Ovary (tissue), 9 donors: Measurements from ENCODE around the gene SYNJ1. TPM values are rescaled to one million over a fixed set of nuclear protein-coding genes. Genes with fewer than 3 reads are reported as not detected.

ENCODE experiments used
- DNase-seq, 5 donors: peaks; one replicate each; pipeline ENCODE4 v3.0.0-alpha.2; 2019 to 2020
- H3K27ac ChIP-seq, 2 donors: fragments of 200-600 bp; one replicate each; pipeline versions ENCODE4 v1.5.1 to v1.8.0; 2019 to 2022
- H3K27me3 ChIP-seq: fragments of 200-600 bp; one replicate; pipeline ENCODE4 v1.8.0; 2022
- H3K36me3 ChIP-seq: fragments of 200-600 bp; sonication (generic); one replicate; pipeline ENCODE4 v1.5.1; 2019
- H3K4me1 ChIP-seq: one replicate; pipeline ENCODE4 v1.8.1; 2013; ENCODE audit warnings: mild to moderate bottlenecking, moderate library complexity; ENCODE audit not compliant: insufficient read depth
- H3K4me3 ChIP-seq: fragments of 200-600 bp; sonication (generic); one replicate; pipeline ENCODE4 v1.5.1; 2017
- H3K9me3 ChIP-seq, 2 donors: fragments of 200-600 bp in 1 of 2; sonication (generic) in 1 of 2; one replicate each; pipeline versions ENCODE4 v1.5.1 to v1.8.1; 2013 to 2019; ENCODE audit warnings: mild to moderate bottlenecking in 1 of 2, moderate library complexity in 1 of 2
- EP300 ChIP-seq: sonication (generic); formaldehyde crosslinking; IDR thresholded peaks from one replicate; pipeline ENCODE4 v1.6.1; 2017; ENCODE audit warnings: antibody characterized with exemption
- POLR2A ChIP-seq: fragments of 450-650 bp; IDR thresholded peaks from one replicate; pipeline ENCODE4 v1.6.1; 2017; ENCODE audit warnings: antibody characterized with exemption, mild to moderate bottlenecking, moderate library complexity
- WGBS, 3 donors: extraction: QIAGEN DNeasy Blood & Tissue Kit in 1 of 3; methylation state at CpG; one replicate each; pipeline versions ENCODE4 v1.1.5 to v1.1.7; 2013 to 2017; 5-methylcytosine and 5-hydroxymethylcytosine counted together
- intact Hi-C, 4 donors: fragments of 100-400 bp; cut with DNase I; formaldehyde crosslinking; loops; one replicate each; pipeline versions ENCODE4 v1.11.0 to v1.15.1; 2022 to 2023
- polyA plus RNA-seq, 2 donors: library from polyadenylated mRNA; stranded (reverse); fragments of 200-250 nt in 1 of 2; fragments of 350-450 nt in 1 of 2; fragmentation: Illumina TruSeq in 1 of 2; extraction: RNeasy Lipid Tissue Mini Kit (QIAGEN cat#74804) in 1 of 2; gene quantifications; one replicate each; pipeline ENCODE4 v1.2.3, GENCODE V29; 2013 to 2014
- total RNA-seq, 7 donors: library from RNA; depleted of rRNA in 2 of 7; stranded (reverse); fragments of >200 nt in 2 of 7; fragmentation: NEBNext Ultra II Directional in 3 of 7; extraction: Animal tissue kit (Norgen Biotek cat#: 25700) in 3 of 7; gene quantifications; one replicate each; pipeline versions ENCODE4 v1.1.0 to v1.2.4, GENCODE V29; 2016 to 2023
- TF ChIP-seq, protein P1 (sequence below), 3 donors: fragments of 450-650 bp in 2 of 3; fragments of 200-600 bp in 1 of 3; IDR thresholded peaks; one replicate each; pipeline versions ENCODE4 v1.5.1 to v1.8.0; 2016 to 2022; ENCODE audit warnings: antibody characterized with exemption in 3 of 3, mild to moderate bottlenecking in 1 of 3
- donor health status: DM: no; HTN: no; CAD: no; lungs with moderate emphysema.
- donor health status: DM: no; HTN: no; CAD: no.
- donor health status: Bipolar disorder and iron deficiency.
- donor health status: DM: yes; HTN: yes; CAD: no.
- donor health status: DM: no; HTN: no; CAD: no.
- donor health status: DM: yes; HTN: yes; CAD: no.

SYNJ1 gene
- total and polyA plus RNA-seq, 9 donors: 4.8 to 15.6 (median 9.9) TPM

DNA sequence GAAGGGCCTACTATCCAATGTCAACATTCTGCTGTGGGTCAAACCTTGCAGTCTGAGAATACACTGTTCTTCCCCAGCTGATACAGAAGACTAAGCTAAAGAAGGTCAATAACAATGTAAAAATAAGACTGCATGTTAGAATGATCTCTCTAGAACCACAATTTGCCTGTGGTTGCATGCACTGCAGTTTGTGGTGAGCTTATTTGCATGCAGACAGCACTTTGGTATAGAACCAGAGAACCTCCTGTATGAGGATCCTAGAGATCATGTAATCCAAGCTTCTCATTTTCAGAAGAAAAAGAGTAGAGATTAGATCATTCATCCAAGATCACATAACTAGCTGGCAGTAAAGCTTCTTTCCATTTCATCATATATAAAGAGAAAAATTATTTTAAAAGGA, 15.8 kb downstream of the SYNJ1 start:
- Histone ChIP-seq H3K36me3 (no peaks in the 10 kb centered on the region), H3K4me3 (no peak overlapping the region), H3K9me3 (no peaks in the 10 kb centered on the region), H3K4me1 (no peaks in the 10 kb centered on the region), H3K27ac (no peak overlapping the region), H3K27me3 (no peaks in the 10 kb centered on the region)
- DNase-seq: no peak
- intact Hi-C loops: no loop called here
- TF ChIP-seq, protein P1, sequence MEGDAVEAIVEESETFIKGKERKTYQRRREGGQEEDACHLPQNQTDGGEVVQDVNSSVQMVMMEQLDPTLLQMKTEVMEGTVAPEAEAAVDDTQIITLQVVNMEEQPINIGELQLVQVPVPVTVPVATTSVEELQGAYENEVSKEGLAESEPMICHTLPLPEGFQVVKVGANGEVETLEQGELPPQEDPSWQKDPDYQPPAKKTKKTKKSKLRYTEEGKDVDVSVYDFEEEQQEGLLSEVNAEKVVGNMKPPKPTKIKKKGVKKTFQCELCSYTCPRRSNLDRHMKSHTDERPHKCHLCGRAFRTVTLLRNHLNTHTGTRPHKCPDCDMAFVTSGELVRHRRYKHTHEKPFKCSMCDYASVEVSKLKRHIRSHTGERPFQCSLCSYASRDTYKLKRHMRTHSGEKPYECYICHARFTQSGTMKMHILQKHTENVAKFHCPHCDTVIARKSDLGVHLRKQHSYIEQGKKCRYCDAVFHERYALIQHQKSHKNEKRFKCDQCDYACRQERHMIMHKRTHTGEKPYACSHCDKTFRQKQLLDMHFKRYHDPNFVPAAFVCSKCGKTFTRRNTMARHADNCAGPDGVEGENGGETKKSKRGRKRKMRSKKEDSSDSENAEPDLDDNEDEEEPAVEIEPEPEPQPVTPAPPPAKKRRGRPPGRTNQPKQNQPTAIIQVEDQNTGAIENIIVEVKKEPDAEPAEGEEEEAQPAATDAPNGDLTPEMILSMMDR (IDR thresholded peaks at IDR 0.05): no peak
- TF ChIP-seq POLR2A (no peak), EP300 (no peak)

DNA sequence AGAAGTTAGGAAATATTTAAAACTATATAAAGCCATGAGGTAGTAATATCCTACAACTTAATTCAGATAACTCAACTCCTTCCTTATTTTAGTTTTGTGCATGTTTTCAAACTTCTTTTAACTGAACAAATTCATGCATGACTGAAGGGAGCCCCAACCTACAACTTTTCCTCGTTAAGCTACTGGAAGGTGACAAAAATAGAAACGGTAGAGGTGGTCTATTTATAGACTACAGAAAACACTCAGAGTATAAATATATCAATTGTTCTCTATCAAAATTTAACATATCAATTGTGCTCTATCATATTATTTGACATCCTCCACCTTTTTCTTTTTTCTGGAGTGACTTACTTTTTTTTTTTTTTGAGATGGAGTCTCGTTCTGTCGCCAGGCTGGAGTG, 16.8 kb downstream of the SYNJ1 start:
- no peak overlapping the region for H3K27ac ChIP-seq
- intact Hi-C loops: no loop called here
- no peak overlapping the region for H3K4me3 ChIP-seq
- H3K27me3 ChIP-seq: no peaks in the 10 kb centered on the region
- no peak for TF ChIP-seq EP300
- TF ChIP-seq POLR2A: no peak
- TF ChIP-seq, protein P1 (IDR thresholded peaks at IDR 0.05): no peak
- no peaks in the 10 kb centered on the region for H3K9me3 ChIP-seq
- DNase-seq: no peak
- no peaks in the 10 kb centered on the region for H3K4me1 ChIP-seq
- WGBS, 3 donors: 75 to 88% (median 75%) methylated on average over 4 of the region's 4 CpGs
- H3K36me3 ChIP-seq: no peaks in the 10 kb centered on the region

DNA sequence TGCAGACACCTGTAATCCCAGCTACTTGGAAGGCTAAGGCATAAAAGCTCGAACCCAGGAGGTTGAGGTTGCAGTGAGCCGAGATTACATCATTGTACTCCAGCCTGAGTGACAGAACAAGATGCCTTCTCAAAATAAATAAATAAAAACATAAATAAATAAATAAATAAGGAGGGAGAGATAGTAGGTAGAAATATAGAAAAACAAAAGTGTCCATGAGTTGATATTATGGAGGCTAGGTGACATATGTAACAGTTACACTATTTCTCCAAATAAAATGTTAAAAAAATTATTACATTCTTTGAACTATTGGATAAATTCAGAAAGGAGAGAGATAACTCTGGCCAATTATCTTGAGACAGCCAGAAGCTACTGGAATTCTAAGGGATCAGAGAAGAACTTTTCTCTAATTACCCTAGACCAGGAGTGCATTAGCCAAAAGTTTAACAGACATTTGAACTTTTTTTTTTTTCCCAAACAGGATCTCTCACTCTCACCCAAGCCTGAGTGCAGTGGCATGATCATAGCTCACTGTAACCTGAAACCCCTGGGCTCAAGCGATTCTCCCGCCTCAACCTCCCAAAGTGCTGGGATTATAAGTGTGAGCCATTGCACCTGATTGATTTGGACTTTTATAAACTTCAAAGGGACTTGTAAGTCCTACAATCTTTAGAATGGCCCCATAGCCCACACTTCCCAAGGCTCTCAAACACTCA, 17.6 kb downstream of the SYNJ1 start:
- Histone ChIP-seq H3K9me3 (no peaks in the 10 kb centered on the region), H3K27me3 (no peaks in the 10 kb centered on the region), H3K27ac (no peak overlapping the region), H3K4me3 (no peak overlapping the region), H3K36me3 (no peaks in the 10 kb centered on the region), H3K4me1 (no peaks in the 10 kb centered on the region)
- 85 to 89% (median 88%) methylated on average over 4 of the region's 4 CpGs for WGBS, 3 donors
- TF ChIP-seq, protein P1 (IDR thresholded peaks at IDR 0.05): no peak
- TF ChIP-seq EP300: no peak
- no peak for TF ChIP-seq POLR2A
- DNase-seq: no peak
- intact Hi-C loops: no loop called here

DNA sequence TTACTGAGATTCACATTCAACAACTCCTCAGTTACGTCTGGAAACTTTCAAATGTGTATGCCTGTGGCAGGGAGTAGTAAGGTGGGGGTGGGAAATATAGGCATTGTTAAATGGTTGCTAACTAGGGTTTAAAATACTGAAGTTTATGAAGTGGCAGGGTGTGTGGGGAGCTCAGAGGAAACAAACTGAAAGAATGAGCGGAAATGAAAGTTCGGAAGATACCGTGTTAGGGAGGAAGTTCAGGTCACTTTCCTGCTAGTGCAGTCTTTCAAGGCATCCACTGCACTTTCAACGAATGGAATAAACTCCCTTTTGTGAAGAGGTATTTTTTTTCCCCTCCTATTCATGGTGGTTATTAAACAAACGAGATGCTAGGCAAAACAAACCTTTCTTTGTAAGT, 19.7 kb downstream of the SYNJ1 start:
- no peaks in the 10 kb centered on the region for H3K27me3 ChIP-seq
- H3K36me3 ChIP-seq: no peaks in the 10 kb centered on the region
- no peak for DNase-seq
- no peak overlapping the region for H3K4me3 ChIP-seq
- 74 to 79% (median 78%) methylated on average over 6 of the region's 6 CpGs for WGBS, 3 donors
- no peaks in the 10 kb centered on the region for H3K9me3 ChIP-seq
- H3K4me1 ChIP-seq: no peaks in the 10 kb centered on the region
- H3K27ac ChIP-seq: no peak overlapping the region
- intact Hi-C loops: no loop called here
- TF ChIP-seq EP300 (no peak), POLR2A (no peak)
- TF ChIP-seq, protein P1 (IDR thresholded peaks at IDR 0.05): no peak
